MM.1S (cell line): ENCODE data around the gene CCDC154.

Experiments used
- EZH2phosphoT487 ChIP-seq: fragments of 300-600 bp; sonication (generic); IDR thresholded peaks from 2 replicates; pipeline ENCODE4 v1.6.1; 2018; ENCODE audit warnings: antibody characterized with exemption, low read length
- TF ChIP-seq, protein P1 (sequence below): fragments of 300-600 bp; sonication (generic); IDR thresholded peaks from 2 replicates; pipeline ENCODE4 v1.5.1; 2016; ENCODE audit warnings: antibody characterized with exemption, low read length, mixed read lengths

DNA sequence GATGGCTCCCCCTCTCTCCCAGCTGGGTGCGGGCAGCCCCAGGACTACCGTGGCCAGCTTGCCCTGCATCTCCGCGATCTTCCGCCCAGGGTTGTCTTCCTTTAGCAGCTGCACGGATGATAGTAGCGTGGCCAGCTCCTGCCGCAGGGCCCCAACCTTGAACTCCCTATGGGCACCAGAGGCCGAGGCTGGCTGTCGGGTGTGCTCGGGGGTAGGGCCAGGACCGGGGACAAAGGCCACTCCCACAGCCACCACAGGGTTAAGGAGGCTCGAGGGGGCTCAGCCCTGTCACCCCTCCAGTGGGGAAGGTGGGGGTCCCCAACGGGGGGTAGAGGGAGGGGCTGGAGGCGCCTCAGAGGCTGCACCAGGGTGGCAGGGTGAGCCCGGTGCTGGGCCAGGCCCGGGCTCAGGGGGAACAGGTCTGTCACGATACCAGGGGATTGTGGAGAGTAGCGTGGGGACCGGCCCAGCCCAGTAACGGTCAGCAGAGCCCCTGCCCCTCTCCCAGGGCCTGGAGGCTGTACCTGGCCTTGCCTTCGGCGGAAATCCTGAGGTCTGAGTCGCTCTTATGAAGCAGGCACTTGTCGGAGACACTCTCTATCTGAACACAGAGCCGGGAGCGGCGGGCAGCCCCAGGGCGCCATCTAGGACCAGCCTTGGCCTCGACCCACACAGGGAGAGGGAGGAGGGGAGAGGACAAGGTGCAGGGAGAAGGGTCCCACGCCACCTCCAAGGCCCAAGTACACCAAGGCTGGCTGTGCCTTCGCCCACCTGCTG is 8.2 kb downstream of the CCDC154 start:
- TF ChIP-seq, protein P1, sequence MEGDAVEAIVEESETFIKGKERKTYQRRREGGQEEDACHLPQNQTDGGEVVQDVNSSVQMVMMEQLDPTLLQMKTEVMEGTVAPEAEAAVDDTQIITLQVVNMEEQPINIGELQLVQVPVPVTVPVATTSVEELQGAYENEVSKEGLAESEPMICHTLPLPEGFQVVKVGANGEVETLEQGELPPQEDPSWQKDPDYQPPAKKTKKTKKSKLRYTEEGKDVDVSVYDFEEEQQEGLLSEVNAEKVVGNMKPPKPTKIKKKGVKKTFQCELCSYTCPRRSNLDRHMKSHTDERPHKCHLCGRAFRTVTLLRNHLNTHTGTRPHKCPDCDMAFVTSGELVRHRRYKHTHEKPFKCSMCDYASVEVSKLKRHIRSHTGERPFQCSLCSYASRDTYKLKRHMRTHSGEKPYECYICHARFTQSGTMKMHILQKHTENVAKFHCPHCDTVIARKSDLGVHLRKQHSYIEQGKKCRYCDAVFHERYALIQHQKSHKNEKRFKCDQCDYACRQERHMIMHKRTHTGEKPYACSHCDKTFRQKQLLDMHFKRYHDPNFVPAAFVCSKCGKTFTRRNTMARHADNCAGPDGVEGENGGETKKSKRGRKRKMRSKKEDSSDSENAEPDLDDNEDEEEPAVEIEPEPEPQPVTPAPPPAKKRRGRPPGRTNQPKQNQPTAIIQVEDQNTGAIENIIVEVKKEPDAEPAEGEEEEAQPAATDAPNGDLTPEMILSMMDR: no peak
- TF ChIP-seq EZH2phosphoT487: no peak
